Measurements from ENCODE around the gene FYB2. TPM values are rescaled to one million over a fixed set of nuclear protein-coding genes. Genes with fewer than 3 reads are reported as not detected.

Gene FYB2
- total RNA-seq, 1 donor from 2014 or later, result not detected

GRCh38 chr1:56683569-56683968 is 135.6 kb downstream of the FYB2 start:
- Histone ChIP-seq H3K36me3 (ENCODE audit: control insufficient read depth, insufficient read depth, low read length) (no peaks in the 10 kb centered on the region), H3K4me3 (ENCODE audit: low read depth, low read length) (no peak overlapping the region), H3K27me3 (ENCODE audit: control insufficient read depth, insufficient read depth, low read length) (no peaks in the 10 kb centered on the region)
- no peak for DNase-seq (ENCODE audit: low read depth)
- TF ChIP-seq, protein P1, sequence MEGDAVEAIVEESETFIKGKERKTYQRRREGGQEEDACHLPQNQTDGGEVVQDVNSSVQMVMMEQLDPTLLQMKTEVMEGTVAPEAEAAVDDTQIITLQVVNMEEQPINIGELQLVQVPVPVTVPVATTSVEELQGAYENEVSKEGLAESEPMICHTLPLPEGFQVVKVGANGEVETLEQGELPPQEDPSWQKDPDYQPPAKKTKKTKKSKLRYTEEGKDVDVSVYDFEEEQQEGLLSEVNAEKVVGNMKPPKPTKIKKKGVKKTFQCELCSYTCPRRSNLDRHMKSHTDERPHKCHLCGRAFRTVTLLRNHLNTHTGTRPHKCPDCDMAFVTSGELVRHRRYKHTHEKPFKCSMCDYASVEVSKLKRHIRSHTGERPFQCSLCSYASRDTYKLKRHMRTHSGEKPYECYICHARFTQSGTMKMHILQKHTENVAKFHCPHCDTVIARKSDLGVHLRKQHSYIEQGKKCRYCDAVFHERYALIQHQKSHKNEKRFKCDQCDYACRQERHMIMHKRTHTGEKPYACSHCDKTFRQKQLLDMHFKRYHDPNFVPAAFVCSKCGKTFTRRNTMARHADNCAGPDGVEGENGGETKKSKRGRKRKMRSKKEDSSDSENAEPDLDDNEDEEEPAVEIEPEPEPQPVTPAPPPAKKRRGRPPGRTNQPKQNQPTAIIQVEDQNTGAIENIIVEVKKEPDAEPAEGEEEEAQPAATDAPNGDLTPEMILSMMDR (IDR thresholded peaks at IDR 0.05; ENCODE audit: insufficient read depth, low read length, poor library complexity, severe bottlenecking), result no peak

DNA sequence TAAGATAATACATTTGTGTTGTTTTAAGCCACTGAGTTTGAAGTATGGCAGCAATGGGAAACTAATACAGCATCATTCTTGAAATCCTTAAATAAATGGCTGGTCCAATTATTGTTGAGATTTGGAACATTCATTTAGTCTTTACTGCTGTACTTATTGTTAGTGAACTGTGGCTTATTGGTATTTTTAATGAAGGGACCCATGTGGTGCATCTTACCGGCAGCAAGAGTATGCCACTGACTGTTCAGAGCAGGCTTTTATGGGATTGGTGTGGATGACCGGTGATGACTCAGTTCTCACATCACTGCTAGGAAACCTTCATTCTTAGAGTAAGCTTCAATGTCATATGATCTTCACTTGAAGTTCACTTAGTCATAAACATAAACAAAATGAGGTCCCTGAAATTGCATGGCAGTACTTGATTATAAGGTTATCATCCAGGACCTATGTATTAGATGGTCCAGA is 142.6 kb downstream of the FYB2 start:
- Histone ChIP-seq H3K27me3 (ENCODE audit: control insufficient read depth, insufficient read depth, low read length) (no peaks in the 10 kb centered on the region), H3K36me3 (ENCODE audit: control insufficient read depth, insufficient read depth, low read length) (no peaks in the 10 kb centered on the region), H3K4me3 (ENCODE audit: low read depth, low read length) (no peak overlapping the region)
- TF ChIP-seq, protein P1 (IDR thresholded peaks at IDR 0.05; ENCODE audit: insufficient read depth, low read length, poor library complexity, severe bottlenecking), result no peak
- DNase-seq (ENCODE audit: low read depth), result peak; percentile 75

DNA sequence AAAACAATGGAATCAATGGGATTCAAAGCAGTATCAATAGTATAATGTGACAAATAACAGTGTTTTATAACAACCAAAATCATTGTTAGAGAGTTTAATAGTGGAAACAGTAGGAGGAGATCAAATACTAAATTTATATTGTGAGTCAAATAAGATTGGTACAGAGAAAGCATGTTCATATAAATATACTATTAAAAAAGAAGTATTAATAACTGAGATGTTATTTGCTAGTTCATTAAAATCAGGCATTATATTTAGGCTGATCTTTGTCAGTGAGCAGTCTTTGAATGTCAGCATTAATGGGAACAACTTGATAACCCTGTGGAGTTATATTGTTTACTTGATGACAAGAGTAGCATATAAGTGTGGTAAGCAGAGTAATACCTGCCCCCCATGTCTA is 143.4 kb downstream of the FYB2 start:
- TF ChIP-seq, protein P1 (IDR thresholded peaks at IDR 0.05; ENCODE audit: insufficient read depth, low read length, poor library complexity, severe bottlenecking), result no peak

DNA sequence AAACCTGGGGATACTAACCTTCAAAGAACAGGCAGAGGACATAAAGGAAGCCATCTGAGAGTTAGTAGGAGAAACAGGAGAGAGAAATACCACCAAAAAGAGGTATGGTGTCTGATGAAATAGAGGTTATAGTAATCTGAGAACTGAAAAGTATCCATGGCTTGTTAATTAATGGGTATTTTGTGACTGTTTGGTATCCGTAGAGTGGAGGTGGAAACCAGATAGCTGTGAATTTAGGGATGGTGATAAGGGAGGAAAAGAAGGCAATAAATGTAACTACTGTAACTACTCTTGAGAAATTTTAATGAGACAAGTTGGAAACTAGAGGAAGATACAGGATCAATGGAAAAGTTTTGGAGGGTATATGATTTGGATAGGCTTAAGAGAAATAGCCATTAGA is 146.6 kb downstream of the FYB2 start:
- Histone ChIP-seq H3K4me3 (ENCODE audit: low read depth, low read length) (no peak overlapping the region), H3K36me3 (ENCODE audit: control insufficient read depth, insufficient read depth, low read length) (no peaks in the 10 kb centered on the region), H3K27me3 (ENCODE audit: control insufficient read depth, insufficient read depth, low read length) (no peaks in the 10 kb centered on the region)
- TF ChIP-seq, protein P1 (IDR thresholded peaks at IDR 0.05; ENCODE audit: insufficient read depth, low read length, poor library complexity, severe bottlenecking), result no peak
- no peak for DNase-seq (ENCODE audit: low read depth)

More for the DNA sequence above, 143.4 kb downstream of the FYB2 start:
- H3K4me3 ChIP-seq (ENCODE audit: low read depth, low read length), result no peak overlapping the region
- no peak for DNase-seq (ENCODE audit: low read depth)
- H3K27me3 ChIP-seq (ENCODE audit: control insufficient read depth, insufficient read depth, low read length), result no peaks in the 10 kb centered on the region
- H3K36me3 ChIP-seq (ENCODE audit: control insufficient read depth, insufficient read depth, low read length), result no peaks in the 10 kb centered on the region

- TF ChIP-seq, protein P1 (IDR thresholded peaks at IDR 0.05; ENCODE audit: insufficient read depth, low read length, poor library complexity, severe bottlenecking), result no peak
- Histone ChIP-seq H3K4me3 (ENCODE audit: low read depth, low read length) (no peak overlapping the region), H3K27me3 (ENCODE audit: control insufficient read depth, insufficient read depth, low read length) (no peaks in the 10 kb centered on the region), H3K36me3 (ENCODE audit: control insufficient read depth, insufficient read depth, low read length) (no peaks in the 10 kb centered on the region)
- DNase-seq (ENCODE audit: low read depth), result no peak
Measured at GRCh38 chr1:56671542-56671941, 147.7 kb downstream of the FYB2 start.

- Histone ChIP-seq H3K36me3 (ENCODE audit: control insufficient read depth, insufficient read depth, low read length) (no peaks in the 10 kb centered on the region), H3K4me3 (ENCODE audit: low read depth, low read length) (no peak overlapping the region), H3K27me3 (ENCODE audit: control insufficient read depth, insufficient read depth, low read length) (no peaks in the 10 kb centered on the region)
- DNase-seq (ENCODE audit: low read depth), result no peak
- TF ChIP-seq, protein P1 (IDR thresholded peaks at IDR 0.05; ENCODE audit: insufficient read depth, low read length, poor library complexity, severe bottlenecking), result no peak
Measured at GRCh38 chr1:56671085-56671484, 148.1 kb downstream of the FYB2 start.
